OCI-LY1 (cell line): ENCODE measurements around the gene ESYT1.

Experiments
- CTCF ChIP-seq: fragments of 200-600 bp; sonication (generic), shearing (Covaris generic); IDR thresholded peaks from 2 replicates; pipeline ENCODE4 v1.5.1; 2017; ENCODE audit warnings: mild to moderate bottlenecking, antibody characterized with exemption, low read length, moderate library complexity, mixed read lengths
- EZH2 ChIP-seq: fragments of 200-600 bp; sonication (generic), shearing (Covaris generic); IDR thresholded peaks from 2 replicates; pipeline ENCODE4 v1.8.0; 2017; ENCODE audit warnings: borderline replicate concordance, mixed run types, mild to moderate bottlenecking, antibody characterized with exemption, low read length, moderate library complexity, mixed read lengths

DNA sequence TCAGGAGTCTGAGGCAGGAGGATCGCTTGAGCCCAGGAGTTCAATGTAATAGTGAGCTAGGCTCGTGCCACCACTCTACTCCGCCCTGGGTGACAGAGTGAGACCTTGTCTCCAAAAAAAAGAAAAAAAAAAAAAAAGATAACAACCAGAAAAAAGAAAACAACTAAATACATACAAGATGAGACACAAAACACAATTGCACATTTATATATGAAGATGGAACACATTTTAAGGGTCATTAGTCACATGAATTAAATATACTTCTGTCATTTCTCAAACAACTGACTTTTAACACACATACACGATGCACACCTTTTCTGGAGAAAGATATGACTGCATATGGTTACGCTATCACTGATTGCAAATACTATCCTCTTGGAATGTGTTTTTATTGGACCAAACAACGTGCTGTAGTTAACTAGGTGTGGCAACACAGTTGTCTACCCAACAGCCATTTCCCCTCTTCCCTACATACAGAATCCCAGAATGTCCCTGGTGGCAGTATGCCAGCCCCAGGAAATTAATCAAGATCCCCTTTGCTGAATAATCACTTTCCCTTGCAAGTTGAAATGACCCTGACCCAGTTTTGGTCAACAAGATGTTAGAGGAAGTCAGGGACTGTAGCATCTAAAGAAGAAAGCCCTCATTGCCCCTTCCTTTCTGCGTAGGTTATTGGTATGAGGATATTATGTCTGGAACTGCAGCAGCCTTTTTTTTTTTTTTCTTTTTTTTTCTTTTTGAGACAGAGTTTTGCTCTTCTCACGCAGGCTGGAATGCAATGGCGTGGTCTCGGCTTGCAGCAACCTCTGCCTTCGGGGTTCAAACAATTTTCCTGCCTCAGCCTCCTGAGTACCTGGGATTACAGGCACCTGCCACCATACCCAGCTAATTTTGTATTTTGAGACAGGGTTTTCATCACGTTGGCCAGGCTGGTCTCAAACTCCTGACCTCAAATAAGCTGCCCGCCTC is 18.7 kb downstream of the ESYT1 start:
- TF ChIP-seq CTCF, result no peak
- no peak for TF ChIP-seq EZH2
